ENCODE measurements around the gene HYLS1.

Gene HYLS1

DNA sequence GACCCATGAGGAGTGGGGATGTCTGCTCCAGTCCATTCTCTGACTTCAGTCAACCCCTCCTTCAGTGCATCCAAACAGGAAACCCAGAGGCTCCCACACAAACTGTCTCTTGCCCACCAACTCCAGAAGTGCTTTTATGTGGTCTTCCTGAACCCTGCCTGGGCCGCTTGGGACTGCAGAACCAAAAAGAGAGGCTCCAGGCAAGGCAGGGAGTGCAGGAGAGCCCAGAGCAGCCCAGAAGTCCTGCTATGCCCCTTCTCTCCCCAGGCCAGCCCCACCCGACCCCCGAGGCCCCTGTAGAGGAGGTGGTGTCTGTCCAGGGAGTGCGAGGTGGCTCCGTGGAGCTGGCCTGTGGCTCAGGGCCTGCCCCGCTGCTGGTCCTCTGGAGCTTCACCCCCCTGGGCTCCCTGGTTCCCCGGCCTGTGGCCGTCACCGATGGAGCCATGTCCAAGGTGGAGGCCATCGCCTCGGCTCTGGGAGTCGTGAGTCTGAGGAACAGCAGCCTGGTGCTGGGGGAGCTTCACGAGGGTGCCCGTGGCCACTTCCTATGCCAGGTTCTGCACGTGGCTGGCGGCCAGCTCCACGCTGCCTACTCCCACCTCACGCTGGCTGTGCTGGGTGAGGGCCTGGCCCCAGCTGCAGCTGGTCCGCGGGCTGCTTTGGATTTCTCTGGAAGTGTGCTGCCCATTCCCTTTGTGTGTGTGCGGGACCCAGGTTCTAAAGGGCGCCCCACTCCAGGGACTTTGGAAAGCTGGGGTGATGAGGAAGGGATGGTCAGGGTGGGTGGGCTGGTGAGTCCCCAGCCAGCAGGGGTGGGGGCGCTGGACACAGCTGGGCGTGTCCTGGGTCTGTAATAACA is 60.2 kb downstream of the HYLS1 start:
- Histone ChIP-seq H3K4me3 (ENCODE audit: low read depth in 1 of 2, low read length in 2 of 2) (no peak overlapping the region), H4K20me1 (ENCODE audit: insufficient read depth, low read length) (no peaks in the 10 kb centered on the region), H3K36me3 (ENCODE audit: insufficient read depth, low read length) (no peaks in the 10 kb centered on the region), H3K27ac (ENCODE audit: low read length) (no peak overlapping the region), H3K4me1 (ENCODE audit: insufficient read depth, low read length) (no peaks in the 10 kb centered on the region; the same call in 1 of the 2 replicates), H3K79me2 (ENCODE audit: insufficient read depth, low read length) (no peaks in the 10 kb centered on the region), H3K27me3 (ENCODE audit: insufficient read depth, low read length, poor library complexity) (no peaks in the 10 kb centered on the region), H3K9ac (ENCODE audit: low read depth, low read length) (no peak overlapping the region), H2AFZ (ENCODE audit: low read depth, low read length) (no peak overlapping the region), H3K4me2 (ENCODE audit: insufficient read depth, low read length) (no peak overlapping the region), H3K9me3 (ENCODE audit: insufficient read depth, low read length, severe bottlenecking) (no peaks in the 10 kb centered on the region)
- TF ChIP-seq EZH2 (IDR thresholded peaks at IDR 0.05; ENCODE audit: borderline replicate concordance, low read depth, low read length, severe bottlenecking) = no peak
- TF ChIP-seq, protein P1, sequence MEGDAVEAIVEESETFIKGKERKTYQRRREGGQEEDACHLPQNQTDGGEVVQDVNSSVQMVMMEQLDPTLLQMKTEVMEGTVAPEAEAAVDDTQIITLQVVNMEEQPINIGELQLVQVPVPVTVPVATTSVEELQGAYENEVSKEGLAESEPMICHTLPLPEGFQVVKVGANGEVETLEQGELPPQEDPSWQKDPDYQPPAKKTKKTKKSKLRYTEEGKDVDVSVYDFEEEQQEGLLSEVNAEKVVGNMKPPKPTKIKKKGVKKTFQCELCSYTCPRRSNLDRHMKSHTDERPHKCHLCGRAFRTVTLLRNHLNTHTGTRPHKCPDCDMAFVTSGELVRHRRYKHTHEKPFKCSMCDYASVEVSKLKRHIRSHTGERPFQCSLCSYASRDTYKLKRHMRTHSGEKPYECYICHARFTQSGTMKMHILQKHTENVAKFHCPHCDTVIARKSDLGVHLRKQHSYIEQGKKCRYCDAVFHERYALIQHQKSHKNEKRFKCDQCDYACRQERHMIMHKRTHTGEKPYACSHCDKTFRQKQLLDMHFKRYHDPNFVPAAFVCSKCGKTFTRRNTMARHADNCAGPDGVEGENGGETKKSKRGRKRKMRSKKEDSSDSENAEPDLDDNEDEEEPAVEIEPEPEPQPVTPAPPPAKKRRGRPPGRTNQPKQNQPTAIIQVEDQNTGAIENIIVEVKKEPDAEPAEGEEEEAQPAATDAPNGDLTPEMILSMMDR (IDR thresholded peaks at IDR 0.05; ENCODE audit: borderline replicate concordance, extremely low read depth, low read length, poor library complexity, severe bottlenecking) = no peak
- ATAC-seq (ENCODE audit: insufficient read depth, low read depth) = peak; percentile 67
- DNase-seq = peak; percentile 16

DNA sequence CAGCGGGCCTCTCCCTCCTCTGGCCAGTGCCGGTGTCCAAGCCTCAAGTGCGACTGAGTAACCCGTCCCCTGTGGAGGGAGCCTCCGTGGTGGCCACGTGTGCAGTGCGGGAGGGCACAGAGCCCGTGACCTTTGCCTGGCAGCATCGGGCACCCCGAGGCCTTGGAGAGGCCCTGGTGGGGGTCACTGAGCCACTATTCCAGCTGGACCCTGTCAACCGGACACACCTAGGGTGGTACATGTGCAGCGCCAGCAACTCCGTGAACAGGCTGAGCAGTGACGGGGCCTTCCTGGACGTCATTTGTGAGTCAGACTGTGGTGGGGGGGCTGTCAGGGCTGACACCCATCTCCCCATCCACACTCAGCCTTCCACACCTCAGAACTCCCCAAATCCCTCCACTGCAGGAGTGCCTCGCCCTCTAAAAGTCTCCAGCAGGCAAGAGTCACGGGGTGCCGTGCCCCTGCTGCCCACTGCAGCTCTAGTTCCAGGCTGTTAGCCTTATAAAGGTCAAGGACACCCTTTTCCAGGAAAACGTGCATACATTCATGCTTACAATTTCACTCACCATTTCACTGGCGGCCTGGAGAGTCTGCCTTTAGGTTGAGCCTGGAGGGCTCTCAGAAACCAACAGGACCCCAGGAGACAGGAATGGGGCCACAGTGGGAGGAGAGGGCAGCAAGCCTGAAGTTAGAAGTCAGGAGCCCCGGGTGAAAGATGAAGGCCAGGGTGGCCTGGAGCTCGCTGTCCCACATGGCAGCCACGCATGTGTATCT is 61.0 kb downstream of the HYLS1 start:
- DNase-seq (no peak), ATAC-seq (ENCODE audit: insufficient read depth, low read depth) (no peak)
- no peaks in the 10 kb centered on the region for H3K79me2 ChIP-seq (ENCODE audit: insufficient read depth, low read length)
- no peak for TF ChIP-seq EZH2 (IDR thresholded peaks at IDR 0.05; ENCODE audit: borderline replicate concordance, low read depth, low read length, severe bottlenecking)
- TF ChIP-seq, protein P1 (IDR thresholded peaks at IDR 0.05; ENCODE audit: borderline replicate concordance, extremely low read depth, low read length, poor library complexity, severe bottlenecking) = no peak
- H2AFZ ChIP-seq (ENCODE audit: low read depth, low read length) = no peak overlapping the region
- H3K9me3 ChIP-seq (ENCODE audit: insufficient read depth, low read length, severe bottlenecking) = no peaks in the 10 kb centered on the region
- no peak overlapping the region for H3K4me3 ChIP-seq (ENCODE audit: low read depth in 1 of 2, low read length in 2 of 2)
- no peaks in the 10 kb centered on the region for H3K27me3 ChIP-seq (ENCODE audit: insufficient read depth, low read length, poor library complexity)
- H4K20me1 ChIP-seq (ENCODE audit: insufficient read depth, low read length) = no peaks in the 10 kb centered on the region
- H3K36me3 ChIP-seq (ENCODE audit: insufficient read depth, low read length) = no peaks in the 10 kb centered on the region
- no peak overlapping the region for H3K4me2 ChIP-seq (ENCODE audit: insufficient read depth, low read length)
- H3K4me1 ChIP-seq (ENCODE audit: insufficient read depth, low read length) = no peaks in the 10 kb centered on the region; the same call in 1 of the 2 replicates
- H3K27ac ChIP-seq (ENCODE audit: low read length) = no peak overlapping the region
- no peak overlapping the region for H3K9ac ChIP-seq (ENCODE audit: low read depth, low read length)

DNA sequence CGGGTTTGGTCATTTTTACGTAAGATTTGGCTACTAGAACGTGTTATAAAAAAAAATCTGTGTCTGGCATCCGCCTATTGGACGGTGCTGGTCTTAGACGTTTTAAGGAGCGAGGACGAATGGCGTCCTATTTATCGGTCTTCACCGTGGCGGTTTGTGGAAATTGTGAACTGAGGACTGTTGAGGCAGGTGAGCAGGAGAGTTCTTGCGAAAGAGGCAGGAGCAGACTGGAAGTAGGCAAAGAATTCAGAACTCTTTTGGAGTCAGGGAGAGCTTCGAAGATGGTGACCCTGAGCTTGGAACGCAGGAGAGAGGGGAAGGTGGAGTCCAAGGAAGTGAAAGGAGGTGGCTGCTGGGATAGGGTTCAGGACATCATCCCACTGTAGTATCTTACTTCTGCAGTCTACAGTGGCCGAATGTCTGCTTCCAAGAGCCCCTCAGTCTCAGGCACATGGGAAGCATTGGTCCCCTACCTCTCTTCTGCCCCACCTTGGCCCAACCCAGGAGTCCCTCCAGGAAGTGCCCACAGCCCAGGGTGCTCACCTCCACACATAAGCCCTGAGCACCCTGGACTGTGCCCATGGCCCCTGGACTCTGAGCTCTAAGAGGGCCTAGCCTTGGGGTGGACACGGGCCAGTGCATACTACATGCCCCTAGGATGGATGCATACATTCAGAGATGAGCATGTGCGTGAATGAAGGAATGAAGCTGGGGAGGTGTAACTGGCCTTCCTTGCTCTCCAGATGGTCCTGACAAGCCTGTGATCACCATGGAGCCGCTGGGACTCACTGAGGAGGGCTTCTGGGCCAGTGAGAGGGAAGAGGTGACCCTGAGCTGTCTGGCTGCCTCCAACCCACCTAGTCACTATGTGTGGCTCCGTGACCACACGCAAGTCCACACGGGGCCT is 62.1 kb downstream of the HYLS1 start:
- Histone ChIP-seq H3K27me3 (ENCODE audit: insufficient read depth, low read length, poor library complexity) (no peaks in the 10 kb centered on the region), H3K4me3 (ENCODE audit: low read depth in 1 of 2, low read length in 2 of 2) (no peak overlapping the region), H3K9me3 (ENCODE audit: insufficient read depth, low read length, severe bottlenecking) (no peaks in the 10 kb centered on the region), H3K9ac (ENCODE audit: low read depth, low read length) (no peak overlapping the region), H3K4me1 (ENCODE audit: insufficient read depth, low read length) (no peaks in the 10 kb centered on the region; the same call in 1 of the 2 replicates), H4K20me1 (ENCODE audit: insufficient read depth, low read length) (no peaks in the 10 kb centered on the region), H3K4me2 (ENCODE audit: insufficient read depth, low read length) (no peak overlapping the region), H3K27ac (ENCODE audit: low read length) (no peak overlapping the region), H2AFZ (ENCODE audit: low read depth, low read length) (no peak overlapping the region), H3K79me2 (ENCODE audit: insufficient read depth, low read length) (no peaks in the 10 kb centered on the region), H3K36me3 (ENCODE audit: insufficient read depth, low read length) (no peaks in the 10 kb centered on the region)
- TF ChIP-seq, protein P1 (IDR thresholded peaks at IDR 0.05; ENCODE audit: borderline replicate concordance, extremely low read depth, low read length, poor library complexity, severe bottlenecking) = no peak
- no peak for TF ChIP-seq EZH2 (IDR thresholded peaks at IDR 0.05; ENCODE audit: borderline replicate concordance, low read depth, low read length, severe bottlenecking)
- DNase-seq = no peak
- ATAC-seq (ENCODE audit: insufficient read depth, low read depth) = no peak
